HG02642 (cell line): ENCODE measurements around the gene NAPEPLD.
A peak's percentile ranks its signal among the peaks of the same experiment; 100 is the strongest.
"Not testable (repeated sequence)": the region's sequence is repeated elsewhere in the genome, so short reads cannot be mapped to it uniquely, and the experiment has no call there.

Source experiments
- ATAC-seq: cut with Tn5 transposase; IDR thresholded peaks from one replicate; pipeline ENCODE4 v1.9.1; 2021; ENCODE audit warnings: mild to moderate bottlenecking; ENCODE audit not compliant: unreplicated experiment, poor library complexity

Gene NAPEPLD

GRCh38 chr7:103148131-103148993 is 537 bp downstream of the NAPEPLD start:
- ATAC-seq, result peak; percentile 3

GRCh38 chr7:103144754-103145153 is 4.1 kb downstream of the NAPEPLD start:
- ATAC-seq, result not testable (repeated sequence)

GRCh38 chr7:103143868-103144267 is 5.0 kb downstream of the NAPEPLD start:
- ATAC-seq, result no peak

GRCh38 chr7:103142494-103142893 is 6.4 kb downstream of the NAPEPLD start:
- no peak for ATAC-seq

GRCh38 chr7:103141753-103142404 is 7.0 kb downstream of the NAPEPLD start:
- ATAC-seq, result no peak

GRCh38 chr7:103140685-103141084 is 8.2 kb downstream of the NAPEPLD start:
- ATAC-seq, result no peak

- ATAC-seq, result no peak
These were observed 8.8 kb downstream of the NAPEPLD start for GRCh38 chr7:103140061-103140460.

- ATAC-seq, result no peak
These were observed 13.9 kb downstream of the NAPEPLD start for GRCh38 chr7:103134836-103135554.

- no peak for ATAC-seq
These were observed 15.8 kb downstream of the NAPEPLD start for GRCh38 chr7:103132995-103133688.

GRCh38 chr7:103130901-103131624 is 17.8 kb downstream of the NAPEPLD start:
- no peak for ATAC-seq

GRCh38 chr7:103129702-103130549 is 19.0 kb downstream of the NAPEPLD start:
- no peak for ATAC-seq

- no peak for ATAC-seq
These were observed 21.9 kb downstream of the NAPEPLD start for GRCh38 chr7:103127006-103127405.

GRCh38 chr7:103124429-103124979 is 24.4 kb downstream of the NAPEPLD start:
- no peak for ATAC-seq

- no peak for ATAC-seq
These were observed 25.4 kb downstream of the NAPEPLD start for GRCh38 chr7:103123529-103123928.

GRCh38 chr7:103121641-103122040 is 27.3 kb downstream of the NAPEPLD start:
- no peak for ATAC-seq

- ATAC-seq, result no peak
These were observed 28.5 kb downstream of the NAPEPLD start for GRCh38 chr7:103120362-103120761.

- ATAC-seq, result no peak
These were observed 29.1 kb downstream of the NAPEPLD start for GRCh38 chr7:103119791-103120291.

- ATAC-seq, result no peak
These were observed 31.4 kb downstream of the NAPEPLD start for GRCh38 chr7:103117465-103117864.
